ENCODE data around the gene VAPA.

VAPA gene

GRCh38 chr18:9944805-9945204 lies 31.0 kb downstream of the VAPA start:
- H3K27ac ChIP-seq (replicated peaks), result no peak overlapping the region
- DNase-seq (ENCODE audit: low read depth in 1 of 2, low spot score in 1 of 2), result no peak
- no peaks in the 10 kb centered on the region for H3K27me3 ChIP-seq (ENCODE audit: insufficient read depth, poor library complexity, severe bottlenecking)
- no peak overlapping the region for H3K4me3 ChIP-seq (replicated peaks; ENCODE audit: insufficient read depth, low read length)
- TF ChIP-seq, protein P1, sequence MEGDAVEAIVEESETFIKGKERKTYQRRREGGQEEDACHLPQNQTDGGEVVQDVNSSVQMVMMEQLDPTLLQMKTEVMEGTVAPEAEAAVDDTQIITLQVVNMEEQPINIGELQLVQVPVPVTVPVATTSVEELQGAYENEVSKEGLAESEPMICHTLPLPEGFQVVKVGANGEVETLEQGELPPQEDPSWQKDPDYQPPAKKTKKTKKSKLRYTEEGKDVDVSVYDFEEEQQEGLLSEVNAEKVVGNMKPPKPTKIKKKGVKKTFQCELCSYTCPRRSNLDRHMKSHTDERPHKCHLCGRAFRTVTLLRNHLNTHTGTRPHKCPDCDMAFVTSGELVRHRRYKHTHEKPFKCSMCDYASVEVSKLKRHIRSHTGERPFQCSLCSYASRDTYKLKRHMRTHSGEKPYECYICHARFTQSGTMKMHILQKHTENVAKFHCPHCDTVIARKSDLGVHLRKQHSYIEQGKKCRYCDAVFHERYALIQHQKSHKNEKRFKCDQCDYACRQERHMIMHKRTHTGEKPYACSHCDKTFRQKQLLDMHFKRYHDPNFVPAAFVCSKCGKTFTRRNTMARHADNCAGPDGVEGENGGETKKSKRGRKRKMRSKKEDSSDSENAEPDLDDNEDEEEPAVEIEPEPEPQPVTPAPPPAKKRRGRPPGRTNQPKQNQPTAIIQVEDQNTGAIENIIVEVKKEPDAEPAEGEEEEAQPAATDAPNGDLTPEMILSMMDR (IDR thresholded peaks at IDR 0.05; ENCODE audit: insufficient read depth, low read length), result no peak
- TF ChIP-seq POLR2AphosphoS5 (IDR thresholded peaks at IDR 0.05; ENCODE audit: low read depth), result no peak
- no peak for TF ChIP-seq GABPA (IDR thresholded peaks at IDR 0.05; ENCODE audit: low read depth)
- no peak for TF ChIP-seq REST (IDR thresholded peaks at IDR 0.05; ENCODE audit: insufficient replicate concordance, low read depth)
- TF ChIP-seq SPI1 (IDR thresholded peaks at IDR 0.05; ENCODE audit: borderline replicate concordance, low read depth), result no peak

GRCh38 chr18:9946831-9947230 lies 33.0 kb downstream of the VAPA start:
- H3K27ac ChIP-seq (replicated peaks), result no peak overlapping the region
- no peak for DNase-seq (ENCODE audit: low read depth in 1 of 2, low spot score in 1 of 2)
- TF ChIP-seq, protein P1 (IDR thresholded peaks at IDR 0.05; ENCODE audit: insufficient read depth, low read length), result no peak
- no peak for TF ChIP-seq GABPA (IDR thresholded peaks at IDR 0.05; ENCODE audit: low read depth)
- TF ChIP-seq POLR2AphosphoS5 (IDR thresholded peaks at IDR 0.05; ENCODE audit: low read depth), result no peak
- no peak for TF ChIP-seq REST (IDR thresholded peaks at IDR 0.05; ENCODE audit: insufficient replicate concordance, low read depth)
- no peak for TF ChIP-seq SPI1 (IDR thresholded peaks at IDR 0.05; ENCODE audit: borderline replicate concordance, low read depth)
- H3K4me3 ChIP-seq (replicated peaks; ENCODE audit: insufficient read depth, low read length), result no peak overlapping the region
- H3K27me3 ChIP-seq (ENCODE audit: insufficient read depth, poor library complexity, severe bottlenecking), result no peaks in the 10 kb centered on the region

DNA sequence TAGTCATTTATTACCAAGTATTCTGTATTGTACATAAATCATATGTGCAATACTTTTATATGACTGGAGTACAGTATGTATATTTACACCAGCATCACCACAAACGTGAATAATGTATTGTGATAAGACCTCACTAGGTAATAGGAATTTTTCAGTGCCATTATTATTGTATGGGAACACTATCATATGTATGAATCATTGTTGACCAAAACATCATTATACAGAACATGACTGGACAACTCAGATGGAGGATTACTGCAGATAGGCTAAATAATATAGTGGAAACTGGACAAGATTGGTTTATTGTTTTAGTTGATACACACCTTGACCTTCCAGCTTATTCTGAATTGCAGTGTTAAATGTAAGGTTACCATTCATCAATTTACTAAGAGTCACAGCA lies 33.4 kb downstream of the VAPA start:
- no peak overlapping the region for H3K27ac ChIP-seq (replicated peaks)

More for the DNA sequence above, 33.4 kb downstream of the VAPA start:
- Histone ChIP-seq H3K27me3 (ENCODE audit: insufficient read depth, poor library complexity, severe bottlenecking) (no peaks in the 10 kb centered on the region), H3K4me3 (replicated peaks; ENCODE audit: insufficient read depth, low read length) (no peak overlapping the region)
- TF ChIP-seq SPI1 (IDR thresholded peaks at IDR 0.05; ENCODE audit: borderline replicate concordance, low read depth) (no peak), REST (IDR thresholded peaks at IDR 0.05; ENCODE audit: insufficient replicate concordance, low read depth) (no peak), POLR2AphosphoS5 (IDR thresholded peaks at IDR 0.05; ENCODE audit: low read depth) (no peak), GABPA (IDR thresholded peaks at IDR 0.05; ENCODE audit: low read depth) (no peak)
- TF ChIP-seq, protein P1 (IDR thresholded peaks at IDR 0.05; ENCODE audit: insufficient read depth, low read length), result no peak
- DNase-seq (ENCODE audit: low read depth in 1 of 2, low spot score in 1 of 2), result no peak
